Kidney glomerular epithelial cell (primary cell): ENCODE results near the gene RNF126.
"Not testable (repeated sequence)": the region's sequence is repeated elsewhere in the genome, so short reads cannot be mapped to it uniquely, and the experiment has no call there.

Experiments
- DNase-seq: peaks from one replicate; lab custom pipeline; 2025; lab: John Stamatoyannopoulos, UW

The RNF126 gene

GRCh38 chr19:662962-663681, at the start of gene RNF126:
TSS of gene RNF126 (minus strand) at chr19:663214. CDS start at chr19:663121, 93 bp downstream.
- DNase-seq: peak; percentile 80

GRCh38 chr19:711254-711653, 48.2 kb upstream of the RNF126 start:
- DNase-seq: no peak

- DNase-seq: no peak
Observed at GRCh38 chr19:710767-711166, 47.8 kb upstream of the RNF126 start.

DNA sequence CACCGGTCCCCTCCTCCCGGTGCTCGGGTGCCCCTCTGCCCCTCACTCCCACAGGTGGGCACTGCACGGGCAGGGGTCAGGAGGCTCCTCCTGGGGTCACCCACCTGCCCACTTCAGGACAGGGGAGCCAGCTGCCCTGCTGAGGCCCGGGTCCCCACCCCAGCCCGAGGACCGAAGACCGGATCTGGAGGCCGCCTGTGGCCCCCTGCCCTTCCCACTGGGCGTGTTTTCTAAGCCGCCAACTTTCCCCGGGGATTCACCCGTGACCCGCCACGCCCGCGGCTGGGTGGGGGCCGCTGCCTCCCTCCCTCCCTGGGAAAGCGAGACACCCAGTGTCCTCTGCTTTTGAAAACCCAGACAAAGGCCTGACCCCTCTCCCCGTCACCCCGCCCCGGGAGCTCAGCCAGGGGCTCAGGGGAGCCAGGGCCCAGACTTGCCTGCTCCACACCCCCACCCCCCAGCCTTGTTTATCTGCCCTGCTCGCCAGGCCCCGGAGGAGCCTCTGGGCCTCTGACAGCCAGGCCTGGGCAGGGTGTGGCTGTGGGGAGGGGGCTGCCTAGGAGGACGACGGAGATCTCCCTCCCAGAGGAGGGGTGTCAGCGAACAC, 47.1 kb upstream of the RNF126 start:
- no peak for DNase-seq

GRCh38 chr19:709196-709964, 46.4 kb upstream of the RNF126 start:
- DNase-seq: no peak

DNA sequence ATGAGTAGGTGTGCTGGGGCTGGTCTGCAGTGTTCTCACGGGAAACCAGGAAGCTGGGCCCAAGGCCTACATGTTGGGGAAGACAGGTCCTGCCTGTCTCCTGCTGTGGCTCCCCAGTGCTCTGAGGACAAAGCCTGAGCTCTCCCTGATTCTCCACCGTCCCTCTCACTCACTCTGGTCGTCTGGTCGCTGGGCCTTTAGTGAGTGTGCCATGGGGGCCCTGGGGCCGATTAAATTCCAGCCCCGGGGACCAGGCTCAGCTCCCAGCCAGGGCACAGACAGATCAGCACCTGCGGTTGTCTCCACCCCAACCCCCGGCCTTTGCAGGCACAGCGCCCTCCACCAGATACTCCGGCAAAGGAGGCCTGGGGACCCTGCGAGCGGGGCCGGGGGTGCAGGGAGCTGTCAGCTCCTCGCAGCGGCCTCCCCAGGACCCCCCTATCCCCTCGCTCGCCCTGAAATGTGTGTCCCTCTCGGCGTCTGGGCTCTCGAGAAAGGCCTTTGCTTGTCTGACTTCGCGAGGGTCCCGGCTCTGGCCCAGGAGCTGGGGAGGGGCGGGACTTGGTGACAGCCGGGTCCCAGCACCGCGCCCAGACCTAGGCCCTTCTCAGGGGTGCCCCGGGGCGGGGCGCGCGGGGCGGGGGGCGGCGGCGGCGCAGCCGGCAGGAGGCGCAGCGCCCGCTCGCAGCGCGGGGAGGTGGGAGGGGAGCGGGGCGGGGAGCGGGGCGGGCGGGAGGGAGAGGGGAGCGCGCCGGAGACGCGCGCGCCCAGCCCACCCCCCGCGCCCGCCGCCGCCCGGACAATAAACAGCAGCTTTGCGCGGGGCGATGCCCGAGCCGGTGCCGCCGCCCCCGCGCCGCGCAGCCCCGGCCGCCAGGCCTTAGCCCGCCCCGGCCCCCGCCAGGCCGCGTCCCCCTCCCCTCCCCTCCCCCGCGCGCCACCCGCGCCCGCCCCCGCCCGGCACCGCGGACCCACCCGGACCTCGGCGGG, 45.4 kb upstream of the RNF126 start, which contains the start of gene PALM:
TSS of gene PALM (plus strand) at position 782 of the 990 bp plus-strand sequence. CDS start 212 bp downstream, outside the sequence.
- no peak for DNase-seq

DNA sequence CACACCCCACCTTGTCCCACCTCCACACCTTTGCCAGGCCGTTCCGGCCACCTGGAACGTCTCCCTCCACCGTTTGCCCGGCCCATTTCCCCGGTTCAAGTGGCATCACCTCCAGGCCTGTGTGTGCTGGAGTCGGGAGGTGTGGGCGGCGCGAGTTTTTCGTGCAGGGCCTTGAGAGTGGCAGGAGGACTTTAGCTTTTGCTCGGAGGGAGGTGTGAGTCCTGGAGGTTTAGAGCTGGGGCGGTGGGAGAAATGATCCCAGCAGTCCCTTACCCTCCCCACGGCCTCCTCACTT, 41.4 kb upstream of the RNF126 start:
- DNase-seq: no peak

DNA sequence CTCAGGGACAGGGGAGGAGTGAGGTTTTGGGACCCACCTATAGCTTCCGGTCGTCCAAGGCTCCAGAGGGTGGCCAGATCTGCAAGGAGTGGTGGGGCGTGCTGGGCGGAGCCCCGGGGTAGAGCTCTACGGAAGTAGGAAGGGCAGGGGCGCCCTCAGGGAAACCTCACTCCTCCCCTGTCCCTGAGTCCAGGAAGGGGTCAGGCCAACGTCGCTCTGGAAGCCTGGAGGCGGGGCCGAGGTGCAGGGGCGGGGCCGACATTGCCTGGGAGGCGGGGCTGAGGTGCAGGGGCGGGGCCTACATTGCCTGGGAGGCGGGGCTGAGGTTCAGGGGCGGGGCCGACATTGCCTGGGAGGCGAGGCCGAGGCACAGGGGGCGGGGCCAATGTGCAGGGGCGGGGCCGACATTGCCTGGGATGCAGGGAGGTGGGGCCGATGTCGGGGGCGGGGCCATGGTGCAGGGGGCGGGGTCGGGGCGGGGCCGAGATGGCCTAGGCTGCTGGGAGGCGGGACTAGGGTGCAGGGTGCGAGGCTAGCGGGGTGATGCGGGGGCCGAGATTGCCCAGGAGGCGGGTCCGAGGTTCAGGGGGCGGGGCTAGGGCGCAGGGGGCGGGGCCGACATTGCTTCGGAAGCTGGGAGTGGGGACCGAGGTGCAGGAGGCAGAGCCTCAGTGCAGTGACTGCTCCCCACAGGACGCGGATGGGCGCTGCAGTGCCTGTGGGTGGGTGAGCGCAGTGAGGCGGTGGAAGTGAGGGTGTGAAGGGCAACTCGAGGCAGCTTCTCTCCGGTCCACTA, 40.8 kb upstream of the RNF126 start:
- no peak for DNase-seq

GRCh38 chr19:703329-703650, 40.3 kb upstream of the RNF126 start:
- DNase-seq: no peak

DNA sequence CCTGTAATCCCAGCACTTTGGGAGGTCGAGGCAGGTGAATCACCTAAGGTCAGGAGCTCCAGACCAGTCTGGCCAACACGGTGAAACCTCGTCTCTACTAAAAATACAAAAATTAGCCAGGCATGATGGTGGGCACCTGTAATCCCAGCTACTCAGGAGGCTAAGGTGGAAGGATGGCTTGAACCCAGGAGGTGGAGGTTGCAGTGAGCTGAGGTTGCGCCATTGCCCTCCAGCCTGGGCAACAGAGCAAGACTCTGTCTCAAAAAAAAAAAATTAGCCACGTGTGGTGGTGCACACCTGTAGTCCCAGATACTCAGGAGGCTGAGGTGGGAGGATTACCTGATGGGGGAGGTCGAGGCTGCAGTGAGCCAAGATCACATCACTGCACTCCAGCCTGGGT, 39.8 kb upstream of the RNF126 start:
- not testable (repeated sequence) for DNase-seq

GRCh38 chr19:699885-700284, 36.9 kb upstream of the RNF126 start:
- DNase-seq: not testable (repeated sequence)

DNA sequence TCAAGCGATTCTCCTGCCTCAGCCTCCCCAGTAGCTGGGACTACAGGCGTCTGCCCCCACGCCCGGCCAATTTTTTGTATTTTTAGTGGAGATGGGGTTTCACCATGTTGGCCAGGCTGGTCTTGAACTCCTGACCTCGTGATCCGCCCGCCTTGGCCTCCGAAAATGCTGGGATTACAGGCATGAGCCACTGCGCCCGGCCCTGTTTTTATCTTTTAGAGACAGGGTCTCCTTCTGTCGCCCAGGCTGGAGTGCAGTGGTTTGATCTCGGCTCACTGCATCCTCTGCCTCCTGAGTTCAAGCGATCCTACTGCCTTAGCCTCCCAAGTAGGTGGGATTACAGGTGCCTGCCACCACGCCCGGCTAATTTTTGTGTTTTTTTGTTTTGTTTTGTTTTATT, 35.5 kb upstream of the RNF126 start:
- not testable (repeated sequence) for DNase-seq

- no peak for DNase-seq
Observed at GRCh38 chr19:695352-695949, 32.4 kb upstream of the RNF126 start, which contains the start of gene PRSS57. TSS of gene PRSS57 (minus strand) at chr19:695452. CDS start at chr19:695430, 22 bp downstream.

- no peak for DNase-seq
Observed at GRCh38 chr19:694481-695351, 31.7 kb upstream of the RNF126 start.

- no peak for DNase-seq
Observed at GRCh38 chr19:690203-690602, 27.2 kb upstream of the RNF126 start.

DNA sequence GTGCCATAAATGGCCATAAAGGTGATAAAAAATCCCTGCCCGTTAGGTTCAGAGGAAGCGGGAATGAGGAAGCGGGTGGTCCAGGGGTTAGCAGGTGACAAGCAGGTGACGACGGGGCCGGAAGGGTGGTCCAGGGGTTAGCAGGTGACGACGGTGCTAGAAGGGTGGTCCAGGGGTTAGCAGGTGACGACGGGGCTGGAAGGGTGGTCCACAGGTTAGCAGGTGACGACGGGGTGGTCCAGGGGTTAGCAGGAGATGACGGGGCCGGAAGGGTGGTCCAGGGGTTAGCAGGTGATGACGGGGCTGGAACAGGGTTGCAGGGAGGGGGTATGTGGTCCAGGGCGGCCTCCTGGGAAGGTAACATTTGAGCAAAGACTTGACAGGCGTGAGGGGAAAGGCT, 26.0 kb upstream of the RNF126 start:
- DNase-seq: no peak

- no peak for DNase-seq
Observed at GRCh38 chr19:688214-688613, 25.2 kb upstream of the RNF126 start.

DNA sequence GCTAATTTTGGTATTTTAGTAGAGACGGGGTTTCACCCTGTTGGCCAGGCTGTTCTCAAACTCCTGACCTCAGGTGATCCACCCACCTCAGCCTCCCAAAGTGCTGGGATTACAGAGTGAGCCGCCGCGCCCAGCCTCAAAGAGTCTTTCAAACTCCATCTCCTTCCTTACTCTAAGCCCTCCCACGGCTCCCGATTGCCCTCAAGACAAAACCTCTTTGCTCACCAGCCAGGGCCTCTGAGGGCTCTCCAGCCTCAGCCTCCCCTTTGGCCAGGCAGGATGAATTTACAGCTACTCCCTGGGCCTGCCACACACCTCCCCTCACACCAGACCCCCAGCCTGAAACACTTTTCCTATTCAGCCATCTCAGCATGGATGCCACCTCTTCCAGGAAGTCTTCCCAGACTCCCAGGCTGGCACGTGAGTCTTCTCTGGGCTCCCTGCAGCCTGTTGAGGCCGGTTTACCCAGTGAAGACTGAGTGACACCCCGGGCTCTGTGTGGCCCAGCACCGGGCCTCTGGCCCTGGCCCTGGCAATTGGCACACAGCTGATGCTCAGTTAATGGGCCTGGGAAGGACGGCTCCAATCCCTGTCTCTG, 24.7 kb upstream of the RNF126 start:
- no peak for DNase-seq

DNA sequence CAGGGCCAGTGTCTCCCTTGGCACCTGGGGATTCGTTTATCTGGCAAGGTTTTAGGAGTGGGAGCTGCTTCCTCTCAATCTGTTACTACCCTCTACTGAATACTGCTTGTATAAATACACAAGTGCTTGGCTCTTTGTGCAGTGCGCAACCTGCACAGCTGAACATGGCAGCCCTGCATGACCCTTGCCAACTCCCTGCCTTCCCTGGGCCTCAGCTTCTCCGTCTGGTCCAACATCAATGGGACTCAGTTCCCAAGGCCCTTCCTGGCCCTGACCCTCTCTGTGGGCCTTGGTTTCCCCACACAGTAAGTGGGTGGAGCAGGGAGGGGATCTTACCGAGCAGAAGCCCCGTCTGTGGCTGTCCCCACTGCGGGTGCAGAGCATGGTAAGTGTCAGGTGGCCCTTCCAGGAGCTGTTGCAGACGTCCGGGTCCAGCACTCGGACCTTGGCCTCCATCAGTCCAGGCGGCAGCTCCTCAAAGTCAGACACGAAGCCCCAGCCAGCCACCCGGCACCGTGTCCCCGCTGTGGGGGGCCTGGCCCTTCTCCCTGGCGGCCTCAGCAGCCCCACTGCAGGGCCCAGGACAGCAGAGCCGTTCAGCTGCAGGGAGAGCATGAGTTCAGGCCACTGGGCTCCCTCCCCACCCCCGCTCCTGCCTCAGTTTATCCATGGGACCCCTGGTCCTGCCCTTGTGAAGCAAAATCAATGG, 23.7 kb upstream of the RNF126 start:
- DNase-seq: no peak
